ENCODE results near the gene TTC7B.

GRCh38 chr14:90626550-90626949 lies 189.7 kb downstream of the TTC7B start:
- TF ChIP-seq EZH2 (IDR thresholded peaks at IDR 0.05; ENCODE audit: borderline replicate concordance, insufficient read depth, low read depth, low read length, poor library complexity, severe bottlenecking), result no peak
- TF ChIP-seq CTCF (IDR thresholded peaks at IDR 0.05), result no peak
